Lower lobe of right lung (tissue), 2 donors: ENCODE data around the gene MAP3K5. TPM values are rescaled to one million over a fixed set of nuclear protein-coding genes. Genes with fewer than 3 reads are reported as not detected.

Experiments used
- ATAC-seq, 2 donors: fragments of 200-7000 bp; cut with Tn5 transposase; one replicate each; pipeline ENCODE4 v1.9.1; 2020 to 2022; ENCODE audit warnings: mild to moderate bottlenecking in 2 of 2, moderate library complexity in 2 of 2
- DNase-seq: peaks from one replicate; pipeline ENCODE4 v3.0.0-alpha.2; 2020
- H3K27ac ChIP-seq: fragments of 200-600 bp; one replicate; pipeline ENCODE4 v1.8.0; 2022
- H3K27me3 ChIP-seq: fragments of 200-600 bp; one replicate; pipeline ENCODE4 v1.8.0; 2022; ENCODE audit warnings: low read depth
- H3K36me3 ChIP-seq: fragments of 200-600 bp; one replicate; pipeline ENCODE4 v1.8.0; 2022; ENCODE audit warnings: mild to moderate bottlenecking
- H3K4me1 ChIP-seq: fragments of 200-600 bp; one replicate; pipeline ENCODE4 v1.8.0; 2022
- H3K4me3 ChIP-seq: fragments of 200-600 bp; one replicate; pipeline ENCODE4 v1.8.0; 2022; ENCODE audit warnings: mild to moderate bottlenecking
- H3K9me3 ChIP-seq: fragments of 200-600 bp; one replicate; pipeline ENCODE4 v1.8.0; 2022
- intact Hi-C: fragments of 100-400 bp; cut with DNase I; formaldehyde crosslinking; loops from one replicate; pipeline ENCODE4 v1.11.0; 2022
- total RNA-seq: library from RNA; stranded (reverse); fragmentation: NEBNext Ultra II Directional; extraction: Animal tissue kit (Norgen Biotek cat#: 25700); gene quantifications from one replicate; pipeline ENCODE4 v1.2.1, GENCODE V29; 2021
- TF ChIP-seq, protein P1 (sequence below): fragments of 200-600 bp; IDR thresholded peaks from one replicate; pipeline ENCODE4 v1.8.0; 2022; ENCODE audit warnings: antibody characterized with exemption, mild to moderate bottlenecking
- donor health status: DM: no; HTN: yes; CAD: no; lungs with severe emphysema.

MAP3K5 gene
- total RNA-seq, 1 donor from 2014 or later = 32.0 TPM

DNA sequence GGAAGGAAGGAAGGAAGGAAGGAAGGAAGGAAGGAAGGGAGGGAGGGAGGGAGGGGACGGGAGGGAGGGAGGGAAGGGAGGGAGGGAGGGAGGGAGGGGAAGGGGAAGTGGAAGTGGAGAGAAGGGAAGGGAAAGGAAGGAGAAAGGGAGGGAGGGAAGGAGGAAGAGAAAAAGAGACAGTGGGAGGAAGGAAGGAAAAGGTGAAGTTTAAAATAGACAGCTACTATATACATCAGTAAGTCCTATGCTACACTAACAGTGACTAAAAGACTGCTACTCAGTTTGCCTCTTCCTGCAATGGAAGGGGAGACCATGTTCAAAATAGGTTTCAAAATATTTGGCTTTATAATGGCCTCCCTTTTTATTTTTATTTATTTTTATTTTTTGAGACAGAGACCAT, 22.5 kb downstream of the MAP3K5 start:
- H3K9me3 ChIP-seq = no peaks in the 10 kb centered on the region
- H3K36me3 ChIP-seq = no peaks in the 10 kb centered on the region
- DNase-seq (no peak), ATAC-seq (no peak)
- TF ChIP-seq, protein P1, sequence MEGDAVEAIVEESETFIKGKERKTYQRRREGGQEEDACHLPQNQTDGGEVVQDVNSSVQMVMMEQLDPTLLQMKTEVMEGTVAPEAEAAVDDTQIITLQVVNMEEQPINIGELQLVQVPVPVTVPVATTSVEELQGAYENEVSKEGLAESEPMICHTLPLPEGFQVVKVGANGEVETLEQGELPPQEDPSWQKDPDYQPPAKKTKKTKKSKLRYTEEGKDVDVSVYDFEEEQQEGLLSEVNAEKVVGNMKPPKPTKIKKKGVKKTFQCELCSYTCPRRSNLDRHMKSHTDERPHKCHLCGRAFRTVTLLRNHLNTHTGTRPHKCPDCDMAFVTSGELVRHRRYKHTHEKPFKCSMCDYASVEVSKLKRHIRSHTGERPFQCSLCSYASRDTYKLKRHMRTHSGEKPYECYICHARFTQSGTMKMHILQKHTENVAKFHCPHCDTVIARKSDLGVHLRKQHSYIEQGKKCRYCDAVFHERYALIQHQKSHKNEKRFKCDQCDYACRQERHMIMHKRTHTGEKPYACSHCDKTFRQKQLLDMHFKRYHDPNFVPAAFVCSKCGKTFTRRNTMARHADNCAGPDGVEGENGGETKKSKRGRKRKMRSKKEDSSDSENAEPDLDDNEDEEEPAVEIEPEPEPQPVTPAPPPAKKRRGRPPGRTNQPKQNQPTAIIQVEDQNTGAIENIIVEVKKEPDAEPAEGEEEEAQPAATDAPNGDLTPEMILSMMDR = no peak
- no peak overlapping the region for H3K4me3 ChIP-seq
- intact Hi-C loops = no loop called here
- H3K4me1 ChIP-seq = peaks cover 56% of the 10 kb centered on the region
- no peaks in the 10 kb centered on the region for H3K27me3 ChIP-seq
- H3K27ac ChIP-seq = no peak overlapping the region

DNA sequence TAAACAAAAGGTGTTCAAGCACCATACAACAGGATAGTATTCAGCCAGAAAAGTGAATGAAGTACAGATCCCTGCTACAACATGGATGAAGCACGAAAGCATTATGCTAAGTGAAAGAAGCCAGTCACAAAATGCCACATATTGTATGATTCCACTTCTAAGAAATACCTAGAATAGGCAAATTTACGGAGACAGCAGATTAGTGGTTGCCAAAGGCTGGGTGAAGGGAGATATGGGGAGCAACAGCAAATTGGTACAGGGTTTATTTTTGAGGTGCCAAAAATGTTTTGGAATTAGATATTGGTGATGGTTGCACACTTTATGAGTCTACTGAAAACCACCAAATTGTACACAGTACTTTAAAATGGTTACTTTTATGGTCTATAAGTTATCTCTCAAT, 23.2 kb downstream of the MAP3K5 start:
- Histone ChIP-seq H3K4me3 (no peak overlapping the region), H3K9me3 (no peaks in the 10 kb centered on the region), H3K27me3 (no peaks in the 10 kb centered on the region), H3K4me1 (peaks cover 55% of the 10 kb centered on the region), H3K27ac (no peak overlapping the region), H3K36me3 (no peaks in the 10 kb centered on the region)
- intact Hi-C loops = no loop called here
- DNase-seq (no peak), ATAC-seq (no peak)
- TF ChIP-seq, protein P1 = no peak

DNA sequence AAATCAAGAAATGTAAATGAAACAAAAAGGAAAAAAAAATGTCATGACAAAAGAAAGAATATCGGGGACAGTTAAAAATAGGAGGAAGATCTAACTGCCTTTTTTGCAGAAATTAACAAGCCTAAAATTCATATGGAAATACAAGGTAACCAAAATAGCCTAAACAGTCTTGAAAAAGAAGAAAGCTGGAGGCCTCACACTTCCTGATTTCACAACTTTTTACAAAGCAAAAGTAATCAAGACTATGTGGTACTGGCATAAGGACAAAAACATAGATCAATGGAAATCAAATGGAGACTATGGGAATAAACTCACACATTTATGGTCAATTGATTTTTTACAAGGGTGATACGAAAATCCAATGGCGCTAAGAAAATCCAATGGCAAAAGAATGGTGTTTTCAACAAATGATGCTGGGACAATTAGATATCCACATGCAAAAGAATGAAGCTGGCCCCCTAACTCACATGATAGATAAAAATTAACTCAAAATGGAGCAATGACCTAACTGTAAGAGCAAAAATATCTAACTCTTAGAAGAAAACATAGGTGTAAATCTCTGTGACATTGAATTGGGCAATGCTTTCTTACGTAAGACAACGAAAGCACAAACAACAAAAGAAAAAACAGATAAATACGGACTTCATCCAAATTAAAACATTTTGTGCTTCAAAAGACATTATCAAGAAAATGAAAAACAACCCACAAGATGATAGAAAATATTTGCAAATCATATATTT, 24.5 kb downstream of the MAP3K5 start:
- TF ChIP-seq, protein P1 = no peak
- DNase-seq (no peak), ATAC-seq (no peak)
- Histone ChIP-seq H3K27ac (no peak overlapping the region), H3K4me3 (no peak overlapping the region), H3K9me3 (no peaks in the 10 kb centered on the region), H3K27me3 (no peaks in the 10 kb centered on the region), H3K36me3 (no peaks in the 10 kb centered on the region), H3K4me1 (peaks cover 59% of the 10 kb centered on the region)
- intact Hi-C loops = no loop called here

DNA sequence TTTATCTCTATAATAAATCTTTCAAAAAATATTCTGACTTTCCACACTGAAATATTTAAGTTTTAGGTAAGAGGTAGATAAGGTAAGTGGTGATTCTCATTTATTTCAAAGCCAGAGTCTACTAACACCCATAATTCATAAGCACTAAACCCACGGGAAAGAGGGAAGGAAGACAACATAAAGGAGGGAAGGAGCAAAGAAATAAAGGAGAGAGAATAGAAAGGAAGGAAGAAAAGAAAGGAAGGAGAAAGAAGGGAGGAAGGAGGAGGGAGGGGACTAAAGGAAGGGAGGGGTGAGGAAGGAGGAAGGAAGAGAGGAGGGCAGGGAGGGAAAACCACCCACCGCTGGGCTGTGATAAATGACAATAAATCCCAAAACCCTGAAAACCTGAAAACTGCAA, 25.2 kb downstream of the MAP3K5 start:
- Histone ChIP-seq H3K27ac (no peak overlapping the region), H3K4me3 (no peak overlapping the region), H3K4me1 (peaks cover 61% of the 10 kb centered on the region), H3K27me3 (no peaks in the 10 kb centered on the region), H3K9me3 (no peaks in the 10 kb centered on the region), H3K36me3 (no peaks in the 10 kb centered on the region)
- intact Hi-C loops = no loop called here
- no peak for DNase-seq
- no peak for ATAC-seq
- TF ChIP-seq, protein P1 = no peak

DNA sequence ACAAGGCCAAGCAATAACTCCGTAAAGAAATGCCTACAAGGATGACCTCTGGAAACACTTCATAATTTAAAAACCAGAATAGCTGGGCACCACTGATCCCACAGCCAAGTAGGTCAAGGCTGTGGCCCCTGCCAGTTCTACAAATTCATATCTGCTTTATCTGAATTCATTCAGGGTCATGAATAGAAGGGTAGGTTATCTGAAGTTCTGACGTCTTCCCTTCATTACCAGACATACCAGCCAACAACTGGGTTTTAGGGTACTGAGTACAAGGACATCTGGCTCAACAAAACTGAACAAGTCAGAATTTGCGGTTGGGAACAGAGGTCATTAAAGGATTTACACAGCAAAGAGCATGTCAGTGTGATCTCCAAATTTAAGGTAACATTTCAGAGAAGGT, 26.0 kb downstream of the MAP3K5 start:
- H3K4me1 ChIP-seq = peaks cover 61% of the 10 kb centered on the region
- no peak for DNase-seq
- TF ChIP-seq, protein P1 = no peak

More for the DNA sequence above, 26.0 kb downstream of the MAP3K5 start:
- H3K36me3 ChIP-seq = no peaks in the 10 kb centered on the region
- no peak for ATAC-seq
- H3K9me3 ChIP-seq = no peaks in the 10 kb centered on the region
- no peak overlapping the region for H3K27ac ChIP-seq
- no peaks in the 10 kb centered on the region for H3K27me3 ChIP-seq
- intact Hi-C loops = no loop called here
- H3K4me3 ChIP-seq = no peak overlapping the region
